ENCODE results near the gene SRGAP2C.
"Not testable (repeated sequence)": the region's sequence is repeated elsewhere in the genome, so short reads cannot be mapped to it uniquely, and the experiment has no call there.

SRGAP2C gene

GRCh38 chr1:121421490-121421889 is 236.7 kb downstream of the SRGAP2C start:
- DNase-seq (ENCODE audit: low spot score) = not testable (repeated sequence)

- DNase-seq (ENCODE audit: low spot score) = not testable (repeated sequence)
Observed at GRCh38 chr1:121423956-121424355, 239.2 kb downstream of the SRGAP2C start.

- DNase-seq (ENCODE audit: low spot score) = not testable (repeated sequence)
Observed at GRCh38 chr1:121433517-121433916, 248.7 kb downstream of the SRGAP2C start.

- DNase-seq (ENCODE audit: low spot score) = not testable (repeated sequence)
Observed at GRCh38 chr1:121438862-121439261, 254.1 kb downstream of the SRGAP2C start.

- DNase-seq (ENCODE audit: low spot score) = no peak
Observed at GRCh38 chr1:121440993-121441392, 256.2 kb downstream of the SRGAP2C start.

Measured in hepatic stellate cell (primary cell).